SK-N-SH (cell line): ENCODE results near the gene KIF5B.

Experiments
- CTCF ChIP-seq: fragments of 200-600 bp; sonication (generic); IDR thresholded peaks from 2 replicates; pipeline ENCODE4 v1.6.1; 2017; ENCODE audit warnings: antibody characterized with exemption, mild to moderate bottlenecking, moderate library complexity
- EP300 ChIP-seq, 2 experiments: IDR thresholded peaks; 2 replicates each; pipeline versions ENCODE4 v1.4.0 to v1.6.1; 2012; ENCODE audit warnings: borderline replicate concordance in 1 of 2, low read depth in 1 of 2, low read length in 1 of 2
- EZH2phosphoT487 ChIP-seq: fragments of 200-600 bp; sonication (generic); IDR thresholded peaks from 2 replicates; pipeline ENCODE4 v1.6.1; 2017; ENCODE audit warnings: low read depth, mixed run types, mild to moderate bottlenecking, antibody characterized with exemption, moderate library complexity, borderline replicate concordance
- JUND ChIP-seq: IDR thresholded peaks from 2 replicates; pipeline ENCODE4 v1.4.0; 2012
- MXI1 ChIP-seq: IDR thresholded peaks from 2 replicates; pipeline ENCODE4 v1.6.1; 2012; ENCODE audit warnings: mild to moderate bottlenecking, low read depth, low read length, improper control_type of control experiment
- NFIC ChIP-seq: IDR thresholded peaks from 2 replicates; pipeline ENCODE4 v1.4.0; 2012; ENCODE audit warnings: borderline replicate concordance
- POLR2AphosphoS5 ChIP-seq: IDR thresholded peaks from 2 replicates; pipeline ENCODE4 v1.6.1; 2012; ENCODE audit warnings: low read depth, low read length
- RXRA ChIP-seq: IDR thresholded peaks from 2 replicates; pipeline ENCODE4 v1.4.0; 2012; ENCODE audit warnings: low read depth, mild to moderate bottlenecking, borderline replicate concordance
- SMC3 ChIP-seq: IDR thresholded peaks from 2 replicates; pipeline ENCODE4 v1.6.1; 2012; ENCODE audit warnings: low read depth, low read length, improper control_type of control experiment
- TAF1 ChIP-seq: IDR thresholded peaks from 2 replicates; pipeline ENCODE4 v1.6.1; 2012; ENCODE audit warnings: low read depth, mild to moderate bottlenecking, low read length, moderate library complexity, borderline replicate concordance
- YY1 ChIP-seq: IDR thresholded peaks from 2 replicates; pipeline ENCODE4 v1.4.0; 2012; ENCODE audit warnings: low read depth, mild to moderate bottlenecking
- TF ChIP-seq, protein P1 (sequence below): IDR thresholded peaks from 2 replicates; pipeline ENCODE4 v1.6.1; 2012; ENCODE audit warnings: mild to moderate bottlenecking, low read depth, low read length, moderate library complexity
- TF ChIP-seq, protein P2 (sequence below): IDR thresholded peaks from 2 replicates; pipeline ENCODE4 v1.4.0; 2012; ENCODE audit warnings: low read depth, borderline replicate concordance
- TF ChIP-seq, protein P3 (sequence below): IDR thresholded peaks from 2 replicates; pipeline ENCODE4 v1.4.0; 2012; ENCODE audit warnings: low read depth

GRCh38 chr10:32084185-32084851 is 28.1 kb upstream of the KIF5B start:
- no peak for TF ChIP-seq RXRA
- TF ChIP-seq EP300 (IDR thresholded peaks at IDR 0.05; ENCODE audit: borderline replicate concordance in 1 of 2, low read depth in 1 of 2, low read length in 1 of 2), result no peak
- no peak for TF ChIP-seq CTCF
- TF ChIP-seq YY1, result no peak
- no peak for TF ChIP-seq JUND
- TF ChIP-seq, protein P1, sequence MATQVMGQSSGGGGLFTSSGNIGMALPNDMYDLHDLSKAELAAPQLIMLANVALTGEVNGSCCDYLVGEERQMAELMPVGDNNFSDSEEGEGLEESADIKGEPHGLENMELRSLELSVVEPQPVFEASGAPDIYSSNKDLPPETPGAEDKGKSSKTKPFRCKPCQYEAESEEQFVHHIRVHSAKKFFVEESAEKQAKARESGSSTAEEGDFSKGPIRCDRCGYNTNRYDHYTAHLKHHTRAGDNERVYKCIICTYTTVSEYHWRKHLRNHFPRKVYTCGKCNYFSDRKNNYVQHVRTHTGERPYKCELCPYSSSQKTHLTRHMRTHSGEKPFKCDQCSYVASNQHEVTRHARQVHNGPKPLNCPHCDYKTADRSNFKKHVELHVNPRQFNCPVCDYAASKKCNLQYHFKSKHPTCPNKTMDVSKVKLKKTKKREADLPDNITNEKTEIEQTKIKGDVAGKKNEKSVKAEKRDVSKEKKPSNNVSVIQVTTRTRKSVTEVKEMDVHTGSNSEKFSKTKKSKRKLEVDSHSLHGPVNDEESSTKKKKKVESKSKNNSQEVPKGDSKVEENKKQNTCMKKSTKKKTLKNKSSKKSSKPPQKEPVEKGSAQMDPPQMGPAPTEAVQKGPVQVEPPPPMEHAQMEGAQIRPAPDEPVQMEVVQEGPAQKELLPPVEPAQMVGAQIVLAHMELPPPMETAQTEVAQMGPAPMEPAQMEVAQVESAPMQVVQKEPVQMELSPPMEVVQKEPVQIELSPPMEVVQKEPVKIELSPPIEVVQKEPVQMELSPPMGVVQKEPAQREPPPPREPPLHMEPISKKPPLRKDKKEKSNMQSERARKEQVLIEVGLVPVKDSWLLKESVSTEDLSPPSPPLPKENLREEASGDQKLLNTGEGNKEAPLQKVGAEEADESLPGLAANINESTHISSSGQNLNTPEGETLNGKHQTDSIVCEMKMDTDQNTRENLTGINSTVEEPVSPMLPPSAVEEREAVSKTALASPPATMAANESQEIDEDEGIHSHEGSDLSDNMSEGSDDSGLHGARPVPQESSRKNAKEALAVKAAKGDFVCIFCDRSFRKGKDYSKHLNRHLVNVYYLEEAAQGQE, result no peak
- TF ChIP-seq TAF1, result no peak
- TF ChIP-seq POLR2AphosphoS5, result no peak
- no peak for TF ChIP-seq EZH2phosphoT487
- TF ChIP-seq, protein P2, sequence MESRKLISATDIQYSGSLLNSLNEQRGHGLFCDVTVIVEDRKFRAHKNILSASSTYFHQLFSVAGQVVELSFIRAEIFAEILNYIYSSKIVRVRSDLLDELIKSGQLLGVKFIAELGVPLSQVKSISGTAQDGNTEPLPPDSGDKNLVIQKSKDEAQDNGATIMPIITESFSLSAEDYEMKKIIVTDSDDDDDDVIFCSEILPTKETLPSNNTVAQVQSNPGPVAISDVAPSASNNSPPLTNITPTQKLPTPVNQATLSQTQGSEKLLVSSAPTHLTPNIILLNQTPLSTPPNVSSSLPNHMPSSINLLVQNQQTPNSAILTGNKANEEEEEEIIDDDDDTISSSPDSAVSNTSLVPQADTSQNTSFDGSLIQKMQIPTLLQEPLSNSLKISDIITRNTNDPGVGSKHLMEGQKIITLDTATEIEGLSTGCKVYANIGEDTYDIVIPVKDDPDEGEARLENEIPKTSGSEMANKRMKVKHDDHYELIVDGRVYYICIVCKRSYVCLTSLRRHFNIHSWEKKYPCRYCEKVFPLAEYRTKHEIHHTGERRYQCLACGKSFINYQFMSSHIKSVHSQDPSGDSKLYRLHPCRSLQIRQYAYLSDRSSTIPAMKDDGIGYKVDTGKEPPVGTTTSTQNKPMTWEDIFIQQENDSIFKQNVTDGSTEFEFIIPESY, result no peak
- TF ChIP-seq SMC3, result no peak
- TF ChIP-seq NFIC, result no peak
- TF ChIP-seq, protein P3, sequence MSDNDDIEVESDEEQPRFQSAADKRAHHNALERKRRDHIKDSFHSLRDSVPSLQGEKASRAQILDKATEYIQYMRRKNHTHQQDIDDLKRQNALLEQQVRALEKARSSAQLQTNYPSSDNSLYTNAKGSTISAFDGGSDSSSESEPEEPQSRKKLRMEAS, result no peak
- TF ChIP-seq MXI1, result no peak
